Spleen (tissue), 7 donors: Measurements from ENCODE around the gene HSF2BP.

Source experiments
- CTCF ChIP-seq, 11 experiments: fragments of 200-600 bp in 7 of 11; fragments of 450-650 bp in 4 of 11; sonication (generic) in 4 of 11; IDR thresholded peaks in 8 of 11; conservative IDR thresholded peaks in 3 of 11; 1 replicate in 7 of 11; 2 replicates in 4 of 11; pipeline versions ENCODE4 v1.4.0 to v1.8.0; 2016 to 2021; ENCODE audit warnings: antibody characterized with exemption in 11 of 11, inconsistent platforms in 4 of 11, mild to moderate bottlenecking in 1 of 11
- POLR2A ChIP-seq, 3 donors: fragments of 450-650 bp; IDR thresholded peaks; one replicate each; pipeline ENCODE4 v1.5.1; 2017; ENCODE audit warnings: antibody characterized with exemption in 3 of 3, mild to moderate bottlenecking in 1 of 3
- POLR2AphosphoS5 ChIP-seq, 3 donors: sonication (generic); formaldehyde crosslinking; IDR thresholded peaks; one replicate each; pipeline ENCODE4 v1.5.1; 2017; ENCODE audit warnings: antibody characterized with exemption in 3 of 3
- donor health status: DM: no; HTN: no; CAD: no; lungs with moderate emphysema.
- donor health status: DM: no; HTN: no; CAD: no.
- donor health status: DM: no; HTN: no; CAD: no.

- TF ChIP-seq CTCF (IDR thresholded peaks at IDR 0.05 in 8 of 11, conservative IDR thresholded peaks at IDR 0.05 in 3 of 11) (no peak), POLR2A (IDR thresholded peaks at IDR 0.05) (no peak), POLR2AphosphoS5 (IDR thresholded peaks at IDR 0.05) (no peak)
Measured at GRCh38 chr21:43623588-43623987, 35.7 kb downstream of the HSF2BP start.
